Activated B cell treated with CpG ODN at 0.5 μM for 24 hours (primary cell): ENCODE results near the gene PITHD1. TPM values are rescaled to one million over a fixed set of nuclear protein-coding genes. Genes with fewer than 3 reads are reported as not detected.

Experiments
- ATAC-seq: fragments of 200-7000 bp; cut with Tn5 transposase; one replicate; pipeline ENCODE4 v1.10.0; 2021; ENCODE audit warnings: low read depth, mild to moderate bottlenecking, moderate library complexity
- CTCF ChIA-PET: fragments of 350-600 bp; sonication (Branson Sonifier 250); formaldehyde crosslinking; loops from one replicate; lab custom pipeline; 2021; ENCODE audit warnings: antibody characterized with exemption; lab: Charles Lee
- POLR2A ChIA-PET: fragments of 350-600 bp; sonication (Branson Sonifier 250); formaldehyde crosslinking; loops from one replicate; lab custom pipeline; 2021; ENCODE audit warnings: antibody characterized with exemption; lab: Charles Lee
- DNase-seq: peaks from one replicate; pipeline ENCODE4 v3.0.0; 2022
- H3K27ac Mint-ChIP-seq: one replicate; pipeline ENCODE4 v1.8.0; 2020; ENCODE audit warnings: mixed read lengths
- H3K27me3 Mint-ChIP-seq: one replicate; pipeline ENCODE4 v1.8.0; 2021; ENCODE audit warnings: mixed read lengths
- H3K36me3 Mint-ChIP-seq: one replicate; pipeline ENCODE4 v1.8.0; 2021; ENCODE audit warnings: low read depth, mixed read lengths
- H3K4me1 Mint-ChIP-seq: one replicate; pipeline ENCODE4 v1.8.0; 2021; ENCODE audit warnings: mixed read lengths
- H3K4me3 Mint-ChIP-seq: one replicate; pipeline ENCODE4 v1.8.0; 2020; ENCODE audit warnings: mild to moderate bottlenecking, mixed read lengths
- H3K9me3 Mint-ChIP-seq: one replicate; pipeline ENCODE4 v1.8.0; 2020; ENCODE audit warnings: mixed read lengths
- CTCF ChIP-seq: fragments of 200-600 bp; IDR thresholded peaks from one replicate; pipeline ENCODE4 v1.8.0; 2022; ENCODE audit warnings: antibody characterized with exemption, mild to moderate bottlenecking
- intact Hi-C: fragments of 100-400 bp; cut with micrococcal nuclease; formaldehyde crosslinking; loops from one replicate; pipeline ENCODE4 v1.15.1; 2024
- total RNA-seq: library from RNA; stranded (reverse); gene quantifications from 2 replicates; pipeline ENCODE4 v1.2.3, GENCODE V29; 2022

The PITHD1 gene
- total RNA-seq, 1 donor from 2014 or later = 58.7 TPM

GRCh38 chr1:23757812-23758211 is 20.4 kb upstream of the PITHD1 start:
- Mint-ChIP-seq H3K27me3 (no peaks in the 10 kb centered on the region), H3K36me3 (peaks cover 88% of the 10 kb centered on the region), H3K27ac (no peak overlapping the region), H3K4me3 (no peak overlapping the region), H3K4me1 (peaks cover 4% of the 10 kb centered on the region), H3K9me3 (no peaks in the 10 kb centered on the region)
- DNase-seq (no peak), ATAC-seq (no peak)
- TF ChIP-seq CTCF = no peak
- ChIA-PET POLR2A (interaction anchor here (0.5 to 0.7 kb wide), 3 partner anchors 35 to 55 kb away, joined by 5 to 7 read pairs (median 5); no protein-coding TSS in a partner anchor), CTCF (no interaction called here)
- intact Hi-C loops = no loop called here

- DNase-seq (no peak), ATAC-seq (no peak)
- ChIA-PET CTCF (interaction anchor here (1.1 kb wide), 1 partner anchor 12 kb away, joined by 3 read pairs; no protein-coding TSS in a partner anchor), POLR2A (no interaction called here)
- intact Hi-C loops = no loop called here
- Mint-ChIP-seq H3K36me3 (peaks cover 84% of the 10 kb centered on the region), H3K27ac (no peak overlapping the region), H3K27me3 (no peaks in the 10 kb centered on the region), H3K4me1 (peaks cover 6% of the 10 kb centered on the region), H3K4me3 (no peak overlapping the region), H3K9me3 (no peaks in the 10 kb centered on the region)
- TF ChIP-seq CTCF = no peak
Observed at GRCh38 chr1:23759277-23759676, 18.9 kb upstream of the PITHD1 start.

GRCh38 chr1:23763041-23763577 is 15.1 kb upstream of the PITHD1 start:
- DNase-seq (no peak), ATAC-seq (no peak)
- no peaks in the 10 kb centered on the region for H3K27me3 Mint-ChIP-seq
- ChIA-PET CTCF (interaction anchor here (1.2 kb wide), 1 partner anchor 153 kb away, joined by 3 read pairs; no protein-coding TSS in a partner anchor), POLR2A (interaction anchor here (0.6 to 0.9 kb wide), 3 partner anchors 9 to 19 kb away, joined by 3 to 4 read pairs (median 3); no protein-coding TSS in a partner anchor)
- H3K4me1 Mint-ChIP-seq = peaks cover 4% of the 10 kb centered on the region
- no peak overlapping the region for H3K4me3 Mint-ChIP-seq
- H3K36me3 Mint-ChIP-seq = peaks cover 59% of the 10 kb centered on the region
- intact Hi-C loops = no loop called here
- H3K9me3 Mint-ChIP-seq = no peaks in the 10 kb centered on the region
- peak overlapping the region; percentile 18 for H3K27ac Mint-ChIP-seq
- no peak for TF ChIP-seq CTCF

- ChIA-PET CTCF (interaction anchor here (0.7 kb wide), 1 partner anchor 103 kb away, joined by 3 read pairs; no protein-coding TSS in a partner anchor), POLR2A (interaction anchor here (0.7 kb wide), 1 partner anchor 18 kb away, joined by 6 read pairs; no protein-coding TSS in a partner anchor)
- H3K9me3 Mint-ChIP-seq = no peaks in the 10 kb centered on the region
Observed at GRCh38 chr1:23768733-23769132, 9.5 kb upstream of the PITHD1 start.

More at GRCh38 chr1:23768733-23769132, 9.5 kb upstream of the PITHD1 start:
- peaks cover 19% of the 10 kb centered on the region for H3K36me3 Mint-ChIP-seq
- ATAC-seq (no peak), DNase-seq (no peak)
- peaks cover 9% of the 10 kb centered on the region for H3K4me1 Mint-ChIP-seq
- no peak for TF ChIP-seq CTCF
- intact Hi-C loops = loop anchor here (1.0 kb wide), 1 partner anchor 86 kb away; no protein-coding TSS in a partner anchor
- H3K4me3 Mint-ChIP-seq = no peak overlapping the region
- no peaks in the 10 kb centered on the region for H3K27me3 Mint-ChIP-seq
- H3K27ac Mint-ChIP-seq = no peak overlapping the region
